ENCODE data around the gene TMEM271.
"Not testable (repeated sequence)": the region's sequence is repeated elsewhere in the genome, so short reads cannot be mapped to it uniquely, and the experiment has no call there.

TMEM271 gene

DNA sequence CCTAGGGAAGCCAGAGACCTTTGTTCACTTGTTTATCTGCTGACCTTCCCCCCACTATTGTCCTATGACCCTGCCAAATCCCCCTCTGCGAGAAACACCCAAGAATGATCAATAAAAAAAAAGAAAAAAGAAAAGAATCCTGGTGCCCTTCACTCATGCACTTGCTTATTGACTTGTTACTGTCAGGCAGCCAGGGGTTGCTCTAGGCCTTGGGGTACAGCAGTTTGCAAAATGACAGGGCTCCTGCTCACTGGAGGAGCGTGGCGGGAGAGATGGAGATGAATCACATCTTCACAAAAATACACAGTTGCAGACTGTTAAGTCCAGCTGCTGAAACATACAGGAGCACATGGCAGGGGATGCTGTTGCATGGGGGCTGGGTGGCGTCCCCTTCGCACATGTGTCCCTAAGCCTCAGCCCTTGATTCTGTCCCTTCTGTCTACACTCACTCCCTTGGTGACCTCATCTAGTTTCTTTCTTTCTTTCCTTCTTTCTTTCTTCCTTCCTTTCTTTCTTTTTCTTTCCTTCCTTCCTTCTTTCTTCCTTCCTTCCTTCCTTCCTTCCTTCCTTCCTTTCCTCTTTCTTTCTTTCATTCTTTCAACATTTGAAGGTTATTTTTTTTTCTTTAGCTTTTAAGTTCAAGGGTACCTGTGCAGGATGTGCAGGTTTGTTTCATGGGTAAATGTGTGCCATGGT lies 16.9 kb upstream of the TMEM271 start:
- CTCF ChIA-PET: no interaction called here

GRCh38 chr4:592178-592577 lies 16.1 kb upstream of the TMEM271 start:
- DNase-seq (ENCODE audit: extremely low spot score); POLR2A ChIA-PET; CTCF ChIA-PET: not testable (repeated sequence)

More for the DNA sequence above, 16.9 kb upstream of the TMEM271 start:
- POLR2A ChIA-PET: no interaction called here
- TF ChIP-seq LEF1 (IDR thresholded peaks at IDR 0.05; ENCODE audit: borderline replicate concordance): no peak
- TF ChIP-seq BHLHE40 (IDR thresholded peaks at IDR 0.05; ENCODE audit: borderline replicate concordance): no peak
- no peak for TF ChIP-seq CTBP1 (IDR thresholded peaks at IDR 0.05; ENCODE audit: borderline replicate concordance)
- TF ChIP-seq SP1 (IDR thresholded peaks at IDR 0.05): no peak
- no peak for TF ChIP-seq TARDBP (IDR thresholded peaks at IDR 0.05)
- no peak for TF ChIP-seq ARNT (IDR thresholded peaks at IDR 0.05)
- no peak for TF ChIP-seq FOXM1 (IDR thresholded peaks at IDR 0.05; ENCODE audit: borderline replicate concordance)
- no peak for TF ChIP-seq NFRKB (IDR thresholded peaks at IDR 0.05)
- no peak for TF ChIP-seq PKNOX1 (IDR thresholded peaks at IDR 0.05)
- TF ChIP-seq ZNF384 (IDR thresholded peaks at IDR 0.05): no peak
- no peak for TF ChIP-seq FOXK2 (IDR thresholded peaks at IDR 0.05)
- TF ChIP-seq FOXA1 (IDR thresholded peaks at IDR 0.05): no peak
- no peak for TF ChIP-seq L3MBTL2 (conservative IDR thresholded peaks at IDR 0.05)
- no peak for TF ChIP-seq SUZ12 (IDR thresholded peaks at IDR 0.05)
- no peak for TF ChIP-seq ELF4 (IDR thresholded peaks at IDR 0.05)
- no peak for TF ChIP-seq HDGF (IDR thresholded peaks at IDR 0.05; ENCODE audit: borderline replicate concordance)
- no peak for DNase-seq (ENCODE audit: extremely low spot score)

GRCh38 chr4:590313-590841 lies 14.3 kb upstream of the TMEM271 start:
- CTCF ChIA-PET: interaction anchor here (0.6 kb wide), 1 partner anchor 8 kb away, joined by 3 read pairs; no protein-coding TSS in a partner anchor
- POLR2A ChIA-PET: no interaction called here
- DNase-seq (ENCODE audit: extremely low spot score): no peak
- TF ChIP-seq L3MBTL2 (conservative IDR thresholded peaks at IDR 0.05) (no peak), SUZ12 (IDR thresholded peaks at IDR 0.05) (no peak), LEF1 (IDR thresholded peaks at IDR 0.05; ENCODE audit: borderline replicate concordance) (no peak), ELF4 (IDR thresholded peaks at IDR 0.05) (no peak), FOXK2 (IDR thresholded peaks at IDR 0.05) (no peak), ZNF384 (IDR thresholded peaks at IDR 0.05) (no peak), NFRKB (IDR thresholded peaks at IDR 0.05) (no peak), CTBP1 (IDR thresholded peaks at IDR 0.05; ENCODE audit: borderline replicate concordance) (no peak), SP1 (IDR thresholded peaks at IDR 0.05) (no peak), ARNT (IDR thresholded peaks at IDR 0.05) (no peak), FOXM1 (IDR thresholded peaks at IDR 0.05; ENCODE audit: borderline replicate concordance) (no peak), FOXA1 (IDR thresholded peaks at IDR 0.05) (no peak), TARDBP (IDR thresholded peaks at IDR 0.05) (no peak), BHLHE40 (IDR thresholded peaks at IDR 0.05; ENCODE audit: borderline replicate concordance) (no peak)

DNA sequence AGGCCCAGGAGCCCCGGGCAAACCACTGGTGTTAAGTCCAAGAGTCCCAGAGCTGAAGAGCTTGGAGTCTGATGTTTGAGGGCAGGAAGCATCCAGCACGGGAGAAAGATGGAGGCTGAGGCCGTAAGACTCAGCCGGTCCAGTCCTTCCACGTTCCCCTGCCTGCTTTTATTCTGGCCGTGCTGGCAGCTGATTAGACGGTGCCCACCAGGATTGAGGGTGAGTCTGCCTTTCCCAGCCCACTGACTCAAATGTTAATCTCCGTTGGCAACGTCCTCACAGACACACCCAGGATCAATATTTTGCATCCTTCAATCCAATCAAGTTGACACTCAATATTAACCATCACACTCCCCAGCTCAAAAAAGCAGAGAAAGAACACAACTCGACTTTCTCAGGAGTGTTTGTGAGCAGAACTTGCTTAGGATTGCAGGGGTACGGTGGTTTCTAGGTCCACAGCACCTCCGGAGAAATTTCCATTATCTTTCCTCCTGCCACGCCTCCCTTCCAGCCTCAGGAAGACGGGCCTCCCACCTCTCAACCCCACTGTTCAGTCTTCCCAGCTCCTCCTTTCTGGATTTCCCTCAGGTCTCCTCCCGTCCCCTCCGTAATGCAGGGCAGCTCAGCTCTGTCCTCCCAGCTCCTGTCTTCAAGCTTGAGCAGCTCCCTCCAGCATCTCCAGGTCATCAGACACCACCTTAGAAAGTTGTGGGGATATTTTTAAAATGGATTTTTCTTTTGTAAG lies 13.3 kb upstream of the TMEM271 start:
- POLR2A ChIA-PET: no interaction called here
- CTCF ChIA-PET: no interaction called here
- no peak for TF ChIP-seq LEF1 (IDR thresholded peaks at IDR 0.05; ENCODE audit: borderline replicate concordance)
- TF ChIP-seq L3MBTL2 (conservative IDR thresholded peaks at IDR 0.05): no peak
- TF ChIP-seq NFRKB (IDR thresholded peaks at IDR 0.05): no peak
- TF ChIP-seq BHLHE40 (IDR thresholded peaks at IDR 0.05; ENCODE audit: borderline replicate concordance): no peak
- TF ChIP-seq SUZ12 (IDR thresholded peaks at IDR 0.05): no peak
- no peak for TF ChIP-seq FOXA1 (IDR thresholded peaks at IDR 0.05)
- TF ChIP-seq FOXM1 (IDR thresholded peaks at IDR 0.05; ENCODE audit: borderline replicate concordance): no peak
- no peak for TF ChIP-seq CTBP1 (IDR thresholded peaks at IDR 0.05; ENCODE audit: borderline replicate concordance)
- no peak for TF ChIP-seq FOXK2 (IDR thresholded peaks at IDR 0.05)
- TF ChIP-seq ELF4 (IDR thresholded peaks at IDR 0.05): no peak
- no peak for TF ChIP-seq ARNT (IDR thresholded peaks at IDR 0.05)
- no peak for DNase-seq (ENCODE audit: extremely low spot score)

DNA sequence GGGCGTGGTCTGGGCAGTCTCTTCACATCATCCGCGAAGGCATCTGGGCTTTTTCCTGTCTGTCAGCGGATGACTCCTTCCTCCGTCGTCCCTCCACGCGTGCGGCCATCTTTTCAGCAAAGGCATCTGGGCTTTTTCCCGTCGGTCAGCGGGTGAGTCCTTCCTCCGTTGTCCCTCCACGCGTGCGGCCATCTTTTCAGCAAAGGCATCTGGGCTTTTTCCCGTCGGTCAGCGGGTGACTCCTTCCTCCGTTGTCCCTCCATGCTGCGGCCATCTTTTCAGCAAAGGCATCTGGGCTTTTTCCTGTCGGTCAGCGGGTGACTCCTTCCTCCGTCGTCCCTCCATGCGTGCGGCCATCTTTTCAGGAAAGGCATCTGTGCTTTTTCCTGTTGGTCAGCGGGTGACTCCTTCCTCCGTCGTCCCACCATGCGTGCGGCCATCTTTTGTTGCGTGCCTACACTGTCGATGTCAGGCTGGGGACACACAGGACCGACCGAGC lies 12.3 kb upstream of the TMEM271 start:
- no peak for TF ChIP-seq FOXA1 (IDR thresholded peaks at IDR 0.05)
- no peak for TF ChIP-seq HDGF (IDR thresholded peaks at IDR 0.05; ENCODE audit: borderline replicate concordance)
- no peak for TF ChIP-seq TARDBP (IDR thresholded peaks at IDR 0.05)
- TF ChIP-seq CTBP1 (IDR thresholded peaks at IDR 0.05; ENCODE audit: borderline replicate concordance): no peak
- no peak for TF ChIP-seq ARNT (IDR thresholded peaks at IDR 0.05)
- no peak for TF ChIP-seq SP1 (IDR thresholded peaks at IDR 0.05)
- TF ChIP-seq NFRKB (IDR thresholded peaks at IDR 0.05): no peak
- TF ChIP-seq LEF1 (IDR thresholded peaks at IDR 0.05; ENCODE audit: borderline replicate concordance): no peak
- no peak for TF ChIP-seq ELF4 (IDR thresholded peaks at IDR 0.05)
- no peak for TF ChIP-seq ZNF384 (IDR thresholded peaks at IDR 0.05)
- no peak for TF ChIP-seq FOXM1 (IDR thresholded peaks at IDR 0.05; ENCODE audit: borderline replicate concordance)
- TF ChIP-seq FOXK2 (IDR thresholded peaks at IDR 0.05): no peak
- no peak for TF ChIP-seq BHLHE40 (IDR thresholded peaks at IDR 0.05; ENCODE audit: borderline replicate concordance)
- no peak for TF ChIP-seq SUZ12 (IDR thresholded peaks at IDR 0.05)
- TF ChIP-seq PKNOX1 (IDR thresholded peaks at IDR 0.05): no peak
- TF ChIP-seq L3MBTL2 (conservative IDR thresholded peaks at IDR 0.05): no peak
- ChIA-PET POLR2A (interaction anchor here (0.6 kb wide), 1 partner anchor 12 kb away, joined by 3 read pairs; no protein-coding TSS in a partner anchor), CTCF (no interaction called here)
- DNase-seq (ENCODE audit: extremely low spot score): no peak
